Peyer's patch (tissue), 4 donors: Measurements from ENCODE around the gene CXCL5.

ENCODE experiments used
- CTCF ChIP-seq, 6 experiments: fragments of 450-650 bp in 4 of 6; fragments of 200-600 bp in 2 of 6; sonication (generic) in 1 of 6; IDR thresholded peaks; one replicate each; pipeline ENCODE4 v1.5.1; 2017 to 2019; ENCODE audit warnings: antibody characterized with exemption in 6 of 6, mild to moderate bottlenecking in 3 of 6, moderate library complexity in 1 of 6
- POLR2A ChIP-seq, 2 donors: fragments of 450-650 bp; IDR thresholded peaks; one replicate each; pipeline ENCODE4 v1.5.1; 2017; ENCODE audit warnings: antibody characterized with exemption in 2 of 2, mild to moderate bottlenecking in 2 of 2, moderate library complexity in 2 of 2

GRCh38 chr4:73974352-73974751, 24.1 kb downstream of the CXCL5 start:
- TF ChIP-seq CTCF (IDR thresholded peaks at IDR 0.05) (no peak), POLR2A (IDR thresholded peaks at IDR 0.05) (no peak)
